ENCODE results near the gene PSMD8.
A peak's percentile ranks its signal among the peaks of the same experiment; 100 is the strongest.

Gene PSMD8

GRCh38 chr19:38399081-38399480 is 24.7 kb downstream of the PSMD8 start:
- Mint-ChIP-seq H3K9me3 (peaks cover 7% of the 10 kb centered on the region), H3K36me3 (ENCODE audit: low read depth) (peaks cover 21% of the 10 kb centered on the region), H3K4me3 (no peak overlapping the region), H3K27ac (no peak overlapping the region), H3K27me3 (ENCODE audit: low read depth) (peaks cover 20% of the 10 kb centered on the region), H3K4me1 (no peaks in the 10 kb centered on the region)
- no peak for TF ChIP-seq CTCF (IDR thresholded peaks at IDR 0.05; ENCODE audit: unreplicated experiment in 3 of 3)

GRCh38 chr19:38399537-38399936 is 25.2 kb downstream of the PSMD8 start:
- H3K36me3 Mint-ChIP-seq (ENCODE audit: low read depth): peaks cover 18% of the 10 kb centered on the region
- no peak overlapping the region for H3K4me3 Mint-ChIP-seq
- H3K9me3 Mint-ChIP-seq: peaks cover 6% of the 10 kb centered on the region
- H3K27me3 Mint-ChIP-seq (ENCODE audit: low read depth): peaks cover 20% of the 10 kb centered on the region
- H3K27ac Mint-ChIP-seq: no peak overlapping the region
- no peak for TF ChIP-seq CTCF (IDR thresholded peaks at IDR 0.05; ENCODE audit: unreplicated experiment in 3 of 3)
- H3K4me1 Mint-ChIP-seq: no peaks in the 10 kb centered on the region

GRCh38 chr19:38400361-38400760 is 26.0 kb downstream of the PSMD8 start:
- Mint-ChIP-seq H3K27ac (no peak overlapping the region), H3K36me3 (ENCODE audit: low read depth) (peaks cover 16% of the 10 kb centered on the region), H3K4me1 (no peaks in the 10 kb centered on the region)

GRCh38 chr19:38401148-38401547 is 26.8 kb downstream of the PSMD8 start:
- Mint-ChIP-seq H3K36me3 (ENCODE audit: low read depth) (peaks cover 17% of the 10 kb centered on the region), H3K27me3 (ENCODE audit: low read depth) (peaks cover 20% of the 10 kb centered on the region), H3K4me1 (no peaks in the 10 kb centered on the region), H3K4me3 (no peak overlapping the region), H3K27ac (no peak overlapping the region), H3K9me3 (peaks cover 6% of the 10 kb centered on the region)
- no peak for TF ChIP-seq CTCF (IDR thresholded peaks at IDR 0.05; ENCODE audit: unreplicated experiment in 3 of 3)

More at GRCh38 chr19:38400361-38400760, 26.0 kb downstream of the PSMD8 start:
- peak overlapping the region in 2 of 3 experiments; percentile 27 to 35 for H3K4me3 Mint-ChIP-seq
- peaks cover 20% of the 10 kb centered on the region for H3K27me3 Mint-ChIP-seq (ENCODE audit: low read depth)
- no peak for TF ChIP-seq CTCF (IDR thresholded peaks at IDR 0.05; ENCODE audit: unreplicated experiment in 3 of 3)
- peaks cover 6% of the 10 kb centered on the region for H3K9me3 Mint-ChIP-seq

GRCh38 chr19:38402623-38402966 is 28.2 kb downstream of the PSMD8 start:
- peak overlapping the region; percentile 88 to 92 (median 91) for H3K4me3 Mint-ChIP-seq

More at GRCh38 chr19:38402623-38402966, 28.2 kb downstream of the PSMD8 start:
- peaks cover 9% of the 10 kb centered on the region for H3K36me3 Mint-ChIP-seq (ENCODE audit: low read depth)
- peak overlapping the region in 2 of 3 experiments; percentile 48 to 65 for H3K27ac Mint-ChIP-seq
- H3K27me3 Mint-ChIP-seq (ENCODE audit: low read depth): peaks cover 15% of the 10 kb centered on the region
- no peaks in the 10 kb centered on the region for H3K4me1 Mint-ChIP-seq
- H3K9me3 Mint-ChIP-seq: no peaks in the 10 kb centered on the region
- TF ChIP-seq CTCF (IDR thresholded peaks at IDR 0.05; ENCODE audit: unreplicated experiment in 3 of 3): no peak
